Measurements from ENCODE around the gene WNT9A.
A peak's percentile ranks its signal among the peaks of the same experiment; 100 is the strongest.
"Not testable (repeated sequence)": the region's sequence is repeated elsewhere in the genome, so short reads cannot be mapped to it uniquely, and the experiment has no call there.

The WNT9A gene

DNA sequence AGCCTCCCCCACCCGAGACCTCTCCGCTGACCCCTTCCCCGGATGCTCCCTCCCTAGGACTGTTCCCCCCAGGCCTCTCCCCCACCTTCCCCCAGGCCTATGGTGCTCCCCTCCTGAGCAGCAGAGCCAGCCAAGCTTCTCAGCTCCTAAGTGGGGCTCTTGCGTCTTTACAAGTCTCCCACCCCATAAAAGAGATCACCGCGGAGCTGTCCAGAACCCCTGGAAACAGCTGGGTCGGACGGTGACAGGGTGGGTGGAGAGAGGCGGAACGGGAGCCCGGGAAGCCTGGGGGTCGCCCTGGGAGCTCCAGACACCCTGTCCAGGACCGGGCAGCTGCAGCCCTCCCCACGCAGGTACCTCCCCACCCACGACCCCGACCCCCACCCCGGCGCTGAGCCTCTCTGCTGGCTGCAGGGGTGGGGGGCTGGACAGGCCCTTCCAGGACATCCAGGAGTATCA is 61.2 kb downstream of the WNT9A start:
- DNase-seq (ENCODE audit: low spot score): no peak

DNA sequence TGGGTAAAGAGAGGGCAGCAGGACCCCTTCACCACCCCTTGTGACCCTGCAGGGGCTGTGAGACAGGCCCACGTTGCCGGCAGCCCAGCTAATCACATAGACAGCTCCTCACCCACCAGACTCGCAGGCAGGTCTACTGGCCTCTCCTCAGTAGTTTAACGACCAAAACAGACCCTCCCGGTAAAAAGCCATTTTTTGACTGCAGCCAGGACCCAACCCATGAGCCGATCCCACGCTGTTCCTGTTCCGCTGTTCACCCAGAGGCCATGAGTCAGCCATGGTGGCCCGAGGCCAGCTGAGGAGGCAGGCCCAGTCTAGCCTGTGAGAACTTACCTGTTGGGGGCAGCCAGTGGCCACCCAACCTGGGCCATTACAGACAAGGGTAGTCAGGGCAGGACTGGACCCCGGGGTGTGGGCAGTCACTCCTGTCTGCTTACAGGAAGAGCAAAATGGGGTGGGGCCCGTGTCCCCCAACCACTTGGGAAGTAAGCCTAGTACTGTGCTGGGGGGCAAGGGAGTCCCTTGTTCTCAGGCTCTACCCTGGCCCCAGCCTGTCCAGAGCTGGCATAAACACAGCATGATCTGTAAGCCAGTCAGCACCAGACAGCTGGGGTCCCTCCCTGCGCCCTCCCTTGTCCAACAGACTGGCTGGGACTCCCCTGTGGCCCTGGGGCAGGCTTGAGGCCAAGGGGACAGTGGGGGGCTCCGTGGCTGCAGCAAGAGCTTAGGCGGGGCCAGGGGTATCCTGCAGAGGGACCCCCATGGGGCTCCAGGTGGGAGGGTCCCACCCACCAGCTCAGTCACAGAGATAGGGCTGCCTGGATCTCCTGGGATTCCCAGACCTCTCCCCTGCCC is 61.9 kb downstream of the WNT9A start:
- peak; percentile 63 for DNase-seq (ENCODE audit: low spot score)

DNA sequence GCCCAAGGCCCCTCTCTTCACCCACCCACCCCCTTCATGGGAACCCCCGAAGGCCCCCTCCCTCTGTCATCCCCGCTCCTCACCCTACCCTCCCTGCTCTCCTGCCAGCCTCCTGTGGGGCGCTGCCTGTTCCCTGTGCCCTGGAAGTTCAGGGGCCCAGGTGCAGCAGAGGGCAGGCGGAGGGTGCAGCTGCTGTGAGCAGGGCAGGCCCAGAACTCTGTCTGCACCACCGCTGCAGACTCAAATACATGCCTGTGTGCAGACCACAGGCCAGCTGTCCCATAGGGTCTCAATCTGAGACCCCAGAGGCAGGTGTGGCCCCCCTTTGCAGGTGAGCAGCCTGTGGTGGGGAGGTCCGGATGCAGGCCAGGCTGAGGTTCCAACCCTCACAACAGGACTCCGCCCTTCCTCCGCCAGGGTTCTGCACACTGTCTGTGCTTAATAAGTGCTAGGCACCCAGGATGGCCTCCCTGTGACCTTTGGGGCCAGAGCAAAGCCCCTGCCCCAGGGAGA is 62.5 kb downstream of the WNT9A start:
- no peak for DNase-seq (ENCODE audit: low spot score)

DNA sequence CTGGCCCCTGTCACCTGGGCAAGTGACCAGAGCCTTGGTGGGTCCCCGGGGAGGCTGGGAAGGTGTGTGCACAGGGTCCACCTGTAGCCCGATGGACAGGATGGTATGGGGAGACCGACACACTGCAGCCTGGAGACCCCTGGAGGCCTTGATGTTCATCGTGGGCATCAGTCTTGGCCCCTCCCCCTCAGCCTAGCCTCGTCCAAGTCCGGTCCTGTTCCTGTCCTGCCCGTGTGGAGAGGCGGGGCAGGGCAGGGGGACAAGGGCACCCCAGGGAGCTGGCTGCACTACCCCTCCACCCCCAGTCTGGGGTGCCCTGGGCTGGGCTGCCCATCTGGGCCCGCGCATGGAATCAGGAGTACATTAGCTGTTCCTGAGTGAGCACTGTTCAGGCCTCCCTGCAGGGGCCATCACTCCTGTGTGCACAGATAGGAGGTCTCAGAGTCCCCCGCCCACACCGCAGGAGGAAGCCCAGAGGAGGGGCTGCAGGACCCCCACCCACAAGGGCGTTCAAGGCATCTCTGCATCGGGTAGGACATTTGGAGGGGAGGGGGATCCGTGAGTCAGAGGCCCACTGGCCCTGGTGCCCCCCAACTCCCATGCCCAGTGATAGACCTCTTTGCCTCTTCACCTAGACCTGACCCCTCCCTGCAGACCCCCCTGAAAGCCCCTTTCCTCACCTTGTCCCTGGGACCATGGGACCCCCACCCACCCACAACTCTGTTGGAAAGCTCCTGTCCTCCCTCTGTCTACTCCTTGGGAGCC is 63.2 kb downstream of the WNT9A start:
- DNase-seq (ENCODE audit: low spot score): no peak

DNA sequence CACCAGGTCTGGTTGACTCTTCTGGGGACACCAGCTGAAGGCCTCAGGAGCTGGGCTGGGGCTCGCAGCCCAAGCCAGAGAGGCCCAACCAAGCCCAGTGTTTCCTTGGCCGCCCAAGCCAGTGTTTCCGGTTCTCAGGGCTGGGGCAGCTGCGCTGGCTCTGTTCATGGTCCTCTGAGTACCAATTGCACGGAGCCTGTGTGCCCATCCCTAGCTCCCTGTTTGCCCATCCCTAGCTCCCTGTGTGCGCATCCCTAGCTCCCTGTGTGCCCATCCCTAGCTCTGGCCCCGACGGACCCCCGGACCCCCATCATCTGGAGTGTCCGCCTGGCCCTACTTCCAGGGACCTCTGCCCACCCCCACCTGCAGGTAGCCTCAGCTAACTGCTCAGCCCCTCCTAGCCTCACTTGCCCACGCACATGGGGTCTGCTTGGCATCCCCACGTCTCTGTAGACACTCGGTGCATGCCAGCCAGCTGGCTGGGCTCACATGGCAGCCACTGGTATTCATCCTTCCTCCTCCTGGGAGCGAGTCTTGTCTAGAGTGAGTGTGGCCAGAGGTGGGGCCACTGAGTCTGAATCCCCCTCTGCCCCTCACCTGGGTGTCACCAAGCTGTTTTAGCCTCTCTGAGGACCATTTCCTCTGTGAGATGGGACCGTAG is 64.0 kb downstream of the WNT9A start:
- no peak for DNase-seq (ENCODE audit: low spot score)

DNA sequence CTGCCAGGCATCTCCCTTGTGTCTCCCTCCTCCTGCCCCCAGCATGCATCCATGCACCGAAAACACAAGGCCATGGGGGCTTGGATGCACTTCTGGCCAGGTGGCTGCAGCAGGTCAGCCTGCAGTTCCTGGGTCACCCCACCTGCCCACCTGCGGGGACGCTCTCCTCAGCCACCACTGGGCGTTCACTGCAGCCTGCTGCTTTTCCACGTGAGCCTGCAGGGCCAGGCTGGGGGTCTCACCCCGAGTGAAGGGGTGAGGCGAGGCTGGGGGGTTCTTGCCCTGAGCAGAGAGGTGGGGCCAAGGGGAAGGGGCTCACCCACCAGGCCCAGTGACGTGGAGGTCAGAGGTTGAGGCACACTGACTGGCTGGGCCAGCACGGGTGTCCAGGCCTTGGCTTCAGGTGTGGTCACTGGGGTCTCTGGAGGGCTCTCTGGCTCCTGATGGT is 64.6 kb downstream of the WNT9A start:
- DNase-seq (ENCODE audit: low spot score): no peak

DNA sequence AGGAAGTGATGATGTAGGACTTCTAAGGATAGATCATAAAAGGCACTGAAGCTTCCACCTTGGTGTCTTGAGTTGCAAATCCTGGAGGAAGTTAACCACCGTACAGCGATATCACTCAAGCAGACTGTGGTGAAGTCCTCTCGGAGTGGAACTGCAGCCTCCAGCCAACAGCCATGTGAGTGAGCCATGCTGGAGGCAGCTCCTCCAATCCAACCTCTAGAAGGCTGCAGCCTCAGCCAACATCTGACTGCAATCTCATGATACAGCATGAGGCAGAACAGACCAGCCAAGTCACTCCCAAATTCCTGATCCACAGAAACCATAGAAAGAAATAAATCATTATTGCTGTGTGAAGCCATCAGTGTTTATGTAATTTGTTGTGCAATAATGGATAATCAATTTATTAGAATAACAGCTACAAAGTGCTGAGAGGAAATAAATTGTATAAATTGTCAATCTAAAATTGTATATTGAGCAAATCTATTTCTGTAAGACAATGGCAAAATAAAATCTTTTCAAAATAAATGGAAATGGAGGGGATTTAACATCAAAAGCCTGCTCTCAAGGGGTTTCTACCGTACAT is 67.3 kb downstream of the WNT9A start:
- no peak for DNase-seq (ENCODE audit: low spot score)

DNA sequence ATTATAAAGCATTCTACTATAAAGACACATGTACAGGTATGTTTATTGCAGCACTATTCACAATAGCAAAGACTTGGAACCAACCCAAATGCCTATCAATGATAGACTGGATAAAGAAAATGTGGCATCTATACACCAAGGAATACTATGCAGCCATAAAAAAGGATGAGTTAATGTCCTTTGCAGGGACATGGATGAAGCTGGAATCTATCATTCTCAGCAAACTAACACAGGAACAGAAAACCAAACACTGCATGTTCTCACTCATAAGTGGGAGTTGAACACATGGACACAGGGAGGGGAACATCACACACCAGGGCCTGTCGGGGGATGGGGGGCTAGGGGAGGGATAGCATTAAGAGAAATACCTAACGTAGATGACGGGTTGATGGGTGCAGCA is 69.9 kb downstream of the WNT9A start:
- not testable (repeated sequence) for DNase-seq (ENCODE audit: low spot score)

DNA sequence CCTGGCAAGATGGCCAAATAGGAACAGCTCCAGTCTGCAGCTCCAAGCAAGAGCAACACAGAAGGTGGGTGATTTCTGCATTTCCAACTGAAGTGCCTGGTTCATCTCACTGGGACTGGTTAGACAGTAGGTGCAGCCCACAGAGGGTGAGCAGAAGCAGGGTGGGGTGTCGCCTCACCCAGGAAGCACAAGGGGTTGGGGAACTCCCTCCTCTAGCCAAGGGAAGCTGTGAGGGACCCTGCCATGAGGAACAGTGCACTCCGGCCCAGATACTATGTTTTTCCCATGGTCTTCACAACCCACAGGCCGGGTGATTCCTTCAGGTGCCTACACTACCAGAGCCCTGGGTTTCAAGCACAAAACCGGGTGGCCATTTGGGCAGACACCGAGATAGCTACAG is 75.8 kb downstream of the WNT9A start:
- DNase-seq (ENCODE audit: low spot score): not testable (repeated sequence)

DNA sequence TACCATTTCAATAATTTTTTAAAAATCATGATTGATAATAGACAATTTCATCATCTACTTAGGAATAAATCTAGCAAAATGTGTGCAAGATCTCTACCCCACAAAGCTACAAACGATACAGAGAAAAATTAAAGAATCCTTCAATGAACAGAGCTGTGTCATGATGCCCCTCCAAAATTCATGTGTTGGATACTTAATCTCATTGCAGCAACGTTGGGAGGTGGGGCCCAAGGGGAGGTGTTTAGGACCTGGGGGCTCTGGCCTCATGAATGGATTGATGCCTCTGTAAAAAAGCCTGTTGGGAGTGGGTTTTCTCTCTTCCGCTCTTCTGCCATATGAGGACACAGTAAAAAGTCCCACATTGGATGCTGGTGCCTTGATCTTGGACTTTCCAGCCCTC is 77.4 kb downstream of the WNT9A start:
- DNase-seq (ENCODE audit: low spot score): no peak

DNA sequence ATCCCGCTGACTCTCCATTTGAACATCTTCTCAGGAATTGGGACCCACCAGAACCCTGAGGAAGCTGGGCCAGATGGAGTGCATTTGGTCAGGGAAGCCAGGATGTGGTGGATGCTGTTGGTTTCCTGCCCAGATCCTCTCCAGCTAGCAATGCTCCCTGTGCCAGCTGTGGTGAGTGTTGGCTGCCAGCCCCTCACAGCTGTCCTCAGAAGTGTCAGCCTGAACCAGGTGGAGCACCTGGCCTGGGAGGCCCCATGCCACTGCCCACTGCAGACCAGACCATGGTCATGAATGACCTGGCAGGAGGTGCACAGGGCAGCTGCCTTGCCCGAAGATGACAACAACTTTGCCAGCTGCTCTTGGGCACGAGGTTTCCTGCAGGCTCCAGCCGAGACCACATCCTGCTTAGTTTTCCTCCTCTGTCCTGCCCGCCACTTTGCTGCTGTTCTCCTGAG is 77.9 kb downstream of the WNT9A start:
- no peak for DNase-seq (ENCODE audit: low spot score)

DNA sequence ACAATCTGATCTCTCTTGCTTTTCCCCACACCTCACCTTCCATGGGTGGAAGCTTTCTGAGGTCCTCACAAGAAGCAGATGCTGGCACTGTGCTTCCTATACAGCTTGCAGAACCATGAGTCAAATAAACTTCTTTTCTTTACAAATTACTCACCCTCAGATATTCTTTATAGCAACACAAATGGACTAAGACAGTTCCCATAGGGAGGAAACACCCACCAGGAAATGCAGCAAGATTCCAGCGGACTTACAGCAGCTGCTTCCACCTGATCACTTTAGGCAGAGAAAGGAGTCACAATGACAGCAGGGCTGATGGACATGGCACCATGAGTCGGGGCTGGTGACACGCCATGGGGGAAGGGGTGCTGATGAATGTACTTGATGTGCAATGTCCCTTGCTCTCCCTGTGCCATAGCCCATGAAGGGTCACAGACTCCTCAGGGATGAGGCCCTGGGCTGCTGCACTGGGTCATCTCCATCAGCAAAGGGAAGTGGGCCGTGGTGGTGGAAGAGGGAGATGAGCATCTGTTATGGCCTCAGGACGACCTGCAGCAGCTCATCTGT is 78.4 kb downstream of the WNT9A start:
- no peak for DNase-seq (ENCODE audit: low spot score)
